HepG2 (cell line): ENCODE data around the gene TOM1L2. TPM values are rescaled to one million over a fixed set of nuclear protein-coding genes. Genes with fewer than 3 reads are reported as not detected.

ENCODE experiments used
- ATAC-seq: fragments of 200-7000 bp; cut with Tn5 transposase; 3 replicates; pipeline ENCODE4 v1.9.1; 2020; ENCODE audit warnings: mild to moderate bottlenecking, moderate library complexity
- BruUV-seq: library from RNA; stranded (reverse); fragments of 400-500 nt; replicated peaks from 2 replicates; lab custom pipeline; 2021; lab: Mats Ljungman, UMichigan
- CTCF ChIA-PET: fragments of 300-600 bp; formaldehyde crosslinking; extraction: SDS; loops from one replicate; lab custom pipeline; 2021; ENCODE audit warnings: low total read pairs, inconsistent platforms, low intra/inter-chr PET ratio; lab: Yijun Ruan, JAX
- POLR2A ChIA-PET: fragments of 350-600 bp; sonication (Branson Sonifier 250); formaldehyde crosslinking; loops from one replicate; lab custom pipeline; 2020; ENCODE audit warnings: antibody characterized with exemption, inconsistent platforms; lab: Yijun Ruan, JAX
- DNase-seq: peaks from one replicate; pipeline ENCODE4 v3.0.0-alpha.2; 2015; ENCODE audit warnings: low spot score
- FAIRE-seq: peaks from 3 replicates; lab custom pipeline; 2011; peaks lifted over from hg19 to GRCh38; lab: Jason Lieb, UNC
- H2AFZ ChIP-seq: one replicate; pipeline ENCODE4 v1.6.1; 2011; ENCODE audit warnings: low read length, inconsistent platforms
- H3K27ac ChIP-seq: fragments of 300-600 bp; 3 replicates; pipeline ENCODE4 v1.8.0; 2011; ENCODE audit warnings: mixed run types, mild to moderate bottlenecking, mixed read lengths, low read length, inconsistent platforms; ENCODE audit not compliant: insufficient read depth; ENCODE audit errors: extremely low read length
- H3K27me3 ChIP-seq, 2 experiments: fragments of 200-600 bp in 1 of 2; 2 replicates in 1 of 2; 3 replicates in 1 of 2; pipeline versions ENCODE4 v1.6.0 to v1.8.0; 2011; ENCODE audit warnings: low read length in 2 of 2, mild to moderate bottlenecking in 2 of 2, moderate library complexity in 2 of 2, inconsistent platforms in 1 of 2; ENCODE audit not compliant: insufficient read depth in 2 of 2, control insufficient read depth in 1 of 2
- H3K36me3 ChIP-seq, 2 experiments: fragments of 200-600 bp in 1 of 2; replicated peaks in 1 of 2; 2 replicates in 1 of 2; 3 replicates in 1 of 2; pipeline versions ENCODE4 v1.5.1 to v1.8.0; 2011; ENCODE audit warnings: low read length in 2 of 2, inconsistent platforms in 1 of 2; ENCODE audit not compliant: insufficient read depth in 2 of 2, control insufficient read depth in 1 of 2
- H3K4me1 ChIP-seq: 2 replicates; pipeline ENCODE4 v1.5.1; 2012; ENCODE audit warnings: low read length, inconsistent platforms; ENCODE audit not compliant: insufficient read depth
- H3K4me2 ChIP-seq: 2 replicates; pipeline ENCODE4 v1.6.0; 2011; ENCODE audit warnings: low read depth, low read length, inconsistent platforms
- H3K4me3 ChIP-seq, 3 experiments: fragments of 200-600 bp in 1 of 3; sonication (generic), shearing (Covaris generic) in 1 of 3; replicated peaks in 1 of 3; 2 replicates each; pipeline ENCODE4 v1.5.1; 2011 to 2016; ENCODE audit warnings: low read length in 3 of 3, inconsistent platforms in 2 of 3, low read depth in 2 of 3, mild to moderate bottlenecking in 2 of 3, control low read depth in 1 of 3, mixed read lengths in 1 of 3; ENCODE audit not compliant: insufficient read depth in 1 of 3
- H3K79me2 ChIP-seq: one replicate; pipeline ENCODE4 v1.6.1; 2011; ENCODE audit warnings: low read length, inconsistent platforms; ENCODE audit not compliant: insufficient read depth
- H3K9ac ChIP-seq: 2 replicates; pipeline ENCODE4 v1.6.0; 2011; ENCODE audit warnings: mild to moderate bottlenecking, low read depth, low read length, inconsistent platforms; ENCODE audit not compliant: insufficient read depth
- H3K9me3 ChIP-seq: 2 replicates; pipeline ENCODE4 v1.5.1; 2012; ENCODE audit warnings: mild to moderate bottlenecking, low read length
- H4K20me1 ChIP-seq: 2 replicates; pipeline ENCODE4 v1.6.0; 2011; ENCODE audit warnings: inconsistent platforms, mild to moderate bottlenecking, low read length, moderate library complexity; ENCODE audit not compliant: insufficient read depth
- AGO2 ChIP-seq: fragments of 200-400 bp; formaldehyde crosslinking; optimal IDR thresholded peaks from 2 replicates; pipeline ENCODE3; 2017; ENCODE audit warnings: mild to moderate bottlenecking, low read depth, low read length, moderate library complexity
- ARID5B ChIP-seq: IDR thresholded peaks from 2 replicates; pipeline ENCODE4 v1.4.0; 2020; ENCODE audit warnings: mild to moderate bottlenecking, missing genetic modification reagents
- HNRNPL ChIP-seq: fragments of 200-400 bp; formaldehyde crosslinking; IDR thresholded peaks from 2 replicates; pipeline ENCODE4 v1.6.1; 2017; ENCODE audit warnings: mild to moderate bottlenecking, low read depth, low read length
- NFIB ChIP-seq: sonication (generic); formaldehyde crosslinking; IDR thresholded peaks from 2 replicates; pipeline ENCODE4 v1.9.0; 2021; ENCODE audit warnings: missing genetic modification reagents, mild to moderate bottlenecking, borderline replicate concordance
- RBFOX2 ChIP-seq: fragments of 200-400 bp; formaldehyde crosslinking; IDR thresholded peaks from 2 replicates; pipeline ENCODE4 v1.6.1; 2017; ENCODE audit warnings: low read depth, mild to moderate bottlenecking, low read length
- RBM39 ChIP-seq: fragments of 200-400 bp; formaldehyde crosslinking; IDR thresholded peaks from one replicate; pipeline ENCODE4 v1.6.1; 2018; ENCODE audit warnings: antibody characterized with exemption, mild to moderate bottlenecking, low read depth, low read length; ENCODE audit not compliant: poor library complexity, severe bottlenecking
- SNAPC5 ChIP-seq: sonication (generic); formaldehyde crosslinking; IDR thresholded peaks from 2 replicates; pipeline ENCODE4 v1.8.1; 2023; ENCODE audit warnings: mild to moderate bottlenecking, missing genetic modification reagents, borderline replicate concordance
- ZHX1 ChIP-seq: sonication (generic); formaldehyde crosslinking; IDR thresholded peaks from 2 replicates; pipeline ENCODE4 v1.8.1; 2022; ENCODE audit warnings: low read depth, mild to moderate bottlenecking, missing genetic modification reagents
- ZNF598 ChIP-seq: sonication (generic); formaldehyde crosslinking; IDR thresholded peaks from 2 replicates; pipeline ENCODE4 v1.5.1; 2020; ENCODE audit warnings: mild to moderate bottlenecking, missing genetic modification reagents, borderline replicate concordance
- ZNF891 ChIP-seq: sonication (generic); formaldehyde crosslinking; IDR thresholded peaks from 2 replicates; pipeline ENCODE4 v1.5.0; 2020; ENCODE audit warnings: mild to moderate bottlenecking, missing genetic modification reagents
- WGBS: methylation state at CpG from one replicate; pipeline ENCODE4 v1.1.6; 2017; ENCODE audit warnings: low lambda C conversion rate; 5-methylcytosine and 5-hydroxymethylcytosine counted together
- in situ Hi-C: cut with HindIII; loops from 2 replicates; pipeline ENCODE4 v1.10.0; 2017; ENCODE audit warnings: low pct_unique_long_range_greater_than_20kb; ENCODE audit not compliant: extremely low pct_ligation_motif_present
- intact Hi-C: fragments of 100-400 bp; cut with micrococcal nuclease; formaldehyde crosslinking; loops from one replicate; pipeline ENCODE4 v1.10.0; 2022; ENCODE audit not compliant: unreplicated experiment
- polyA plus RNA-seq, 8 experiments: library from polyadenylated mRNA; depleted of rRNA in 3 of 8; stranded (reverse) in 7 of 8; unstranded in 1 of 8; fragments of >200 nt; fragmentation: Illumina TruSeq in 4 of 8; extraction: Trizol in 4 of 8; gene quantifications; 2 replicates each; pipeline versions ENCODE4 v1.2.1 to v1.2.3, GENCODE V29; 2011 to 2016; ENCODE audit warnings: low read depth in 4 of 8, missing spikeins in 1 of 8, mixed read lengths in 1 of 8; ENCODE audit not compliant: insufficient read depth in 1 of 8
- total RNA-seq, 5 experiments: library from RNA; depleted of rRNA; stranded (reverse); fragments of >200 nt; fragmentation: Illumina TruSeq; extraction: Trizol; gene quantifications; 2 replicates each; pipeline ENCODE4 v1.2.3, GENCODE V29; 2016; ENCODE audit warnings: low read depth in 1 of 5

The TOM1L2 gene
- total and polyA plus RNA-seq, 2 of the 13 experiments (the other 11 are each of a cell fraction or from before 2014, with no cell fraction given), result 4.7 to 7.4 TPM

- peaks cover 12% of the 10 kb centered on the region for H3K79me2 ChIP-seq
- FAIRE-seq (no peak), DNase-seq (no peak), ATAC-seq (no peak)
- no peaks in the 10 kb centered on the region for H3K9me3 ChIP-seq
- TF ChIP-seq SNAPC5 (CRISPR knock-in tag) (no peak), NFIB (no peak), ZNF598 (CRISPR knock-in tag) (0 out of 2 replicates have a peak, but pooled peaks have one; percentile 41), RBFOX2 (peak; percentile 64), RBM39 (peak; percentile 29), ARID5B (no peak), AGO2 (peak; percentile 47), ZHX1 (CRISPR knock-in tag) (no peak), ZNF891 (CRISPR knock-in tag) (0 out of 2 replicates have a peak, but pooled peaks have one; percentile 30), HNRNPL (0 out of 2 replicates have a peak, but pooled peaks have one; percentile 30)
- no peaks in the 10 kb centered on the region for H3K27me3 ChIP-seq
- BruUV-seq, result no TSS peak
- no peak overlapping the region for H3K27ac ChIP-seq
- peaks cover 51% of the 10 kb centered on the region for H3K4me1 ChIP-seq
- H3K9ac ChIP-seq, result no peak overlapping the region
- no peak overlapping the region for H2AFZ ChIP-seq
- WGBS, result 95% methylated on average over 8 of the region's 22 CpGs
- H3K4me2 ChIP-seq, result no peak overlapping the region
- H4K20me1 ChIP-seq, result peaks cover 38% of the 10 kb centered on the region
- ChIA-PET CTCF (no interaction called here), POLR2A (no interaction called here)
- intact Hi-C loops, result no loop called here
- in situ Hi-C loops, result no loop called here
- H3K4me3 ChIP-seq, result no peak overlapping the region
- H3K36me3 ChIP-seq, result peaks cover 53 to 76% of the 10 kb centered on the region in 2 experiments
Measured at GRCh38 chr17:17816240-17816814, 155.9 kb downstream of the TOM1L2 start.
